Activated naive CD4-positive, alpha-beta T cell treated with Interleukin-2 at 50 U/mL for 16 hours (primary cell): Measurements from ENCODE around the gene CFAP74.

ENCODE experiments used
- DNase-seq: peaks from one replicate; pipeline ENCODE4 v3.0.0-alpha.2; 2020

CFAP74 gene

GRCh38 chr1:2042830-2043773 is 39.5 kb upstream of the CFAP74 start:
- DNase-seq: no peak

- no peak for DNase-seq
Observed at GRCh38 chr1:2041887-2042286, 38.3 kb upstream of the CFAP74 start.

- DNase-seq: no peak
Observed at GRCh38 chr1:2041305-2041704, 37.7 kb upstream of the CFAP74 start.

- no peak for DNase-seq
Observed at GRCh38 chr1:2039251-2039650, 35.7 kb upstream of the CFAP74 start.

- no peak for DNase-seq
Observed at GRCh38 chr1:2038229-2038628, 34.6 kb upstream of the CFAP74 start.

- no peak for DNase-seq
Observed at GRCh38 chr1:2037314-2037979, 33.9 kb upstream of the CFAP74 start.

- no peak for DNase-seq
Observed at GRCh38 chr1:2036287-2036686, 32.7 kb upstream of the CFAP74 start.

GRCh38 chr1:2033165-2033564 is 29.6 kb upstream of the CFAP74 start:
- DNase-seq: no peak

GRCh38 chr1:2032737-2033136 is 29.2 kb upstream of the CFAP74 start:
- no peak for DNase-seq

GRCh38 chr1:2031546-2032540 is 28.3 kb upstream of the CFAP74 start:
- no peak for DNase-seq

GRCh38 chr1:2030076-2030871 is 26.7 kb upstream of the CFAP74 start:
- no peak for DNase-seq

- DNase-seq: no peak
Observed at GRCh38 chr1:2029561-2029960, 26.0 kb upstream of the CFAP74 start.

- no peak for DNase-seq
Observed at GRCh38 chr1:2028870-2029560, 25.4 kb upstream of the CFAP74 start.

- no peak for DNase-seq
Observed at GRCh38 chr1:2027961-2028583, 24.5 kb upstream of the CFAP74 start.

- no peak for DNase-seq
Observed at GRCh38 chr1:2025491-2025981, 21.9 kb upstream of the CFAP74 start.

GRCh38 chr1:2024887-2025286 is 21.3 kb upstream of the CFAP74 start:
- no peak for DNase-seq

GRCh38 chr1:2024451-2024850 is 20.9 kb upstream of the CFAP74 start:
- no peak for DNase-seq

GRCh38 chr1:2023187-2023586 is 19.6 kb upstream of the CFAP74 start:
- DNase-seq: no peak

GRCh38 chr1:2022063-2022770 is 18.6 kb upstream of the CFAP74 start:
- DNase-seq: no peak

GRCh38 chr1:2021550-2021949 is 18.0 kb upstream of the CFAP74 start:
- no peak for DNase-seq
